GM12878 (cell line): ENCODE results near the gene OR6C70. TPM values are rescaled to one million over a fixed set of nuclear protein-coding genes. Genes with fewer than 3 reads are reported as not detected.

Experiments used
- RCOR1 ChIP-seq: conservative IDR thresholded peaks from 2 replicates; pipeline ENCODE4 v1.6.1; 2012; ENCODE audit warnings: low read depth, low read length, improper control_type of control experiment
- ZNF217 ChIP-seq: fragments of 450-650 bp; IDR thresholded peaks from 2 replicates; pipeline ENCODE4 v1.6.1; 2017; ENCODE audit warnings: antibody characterized with exemption, mild to moderate bottlenecking
- polyA plus RNA-seq, 11 experiments: library from polyadenylated mRNA; depleted of rRNA in 4 of 11; unstranded in 6 of 11; stranded (reverse) in 5 of 11; fragments of >200 nt; fragmentation: Nextera tagmentation in 4 of 11; fragmentation: Illumina TruSeq in 1 of 11; extraction: Ambion mirVana in 4 of 11; extraction: Trizol in 1 of 11; gene quantifications; 1 replicate in 1 of 11; 2 replicates in 10 of 11; pipeline versions ENCODE4 v1.2.1 to v1.2.3, GENCODE V29; 2011 to 2016; ENCODE audit warnings: inconsistent platforms in 2 of 11, missing spikeins in 2 of 11, low read depth in 1 of 11
- total RNA-seq, 4 experiments: library from RNA; depleted of rRNA in 3 of 4; stranded (reverse); fragments of >200 nt in 3 of 4; fragmentation: Illumina TruSeq in 1 of 4; extraction: Trizol in 1 of 4; gene quantifications; 2 replicates each; pipeline versions ENCODE4 v1.2.1 to v1.2.3, GENCODE V29; 2013 to 2021

Gene OR6C70
- total and polyA plus RNA-seq, 10 of the 15 experiments (the other 5 are each of a cell fraction or from before 2014, with no cell fraction given) = not detected

- TF ChIP-seq ZNF217 = no peak
- TF ChIP-seq RCOR1 = no peak
Observed at GRCh38 chr12:55420307-55420962, 49.5 kb downstream of the OR6C70 start (continued).

Other genes starting within 250 kb of the OR6C70 start
Only the 7 nearest of the 15 such genes appear.
- gene OR6C75, start 107.2 kb downstream of the OR6C70 start, total RNA-seq (2014; rRNA removed) = not detected in 2 replicates
- gene OR6C75, start 107.2 kb downstream of the OR6C70 start, total RNA-seq (2014; rRNA removed; fragmentation: Illumina TruSeq; extraction: Trizol) = not detected in 2 replicates
- not detected in 2 replicates for gene OR6C75, start 107.2 kb downstream of the OR6C70 start, total RNA-seq (2021)
- not detected in 2 replicates for gene OR6C75, start 107.2 kb downstream of the OR6C70 start, polyA plus RNA-seq (2011; rRNA removed)
- gene OR6C75, start 107.2 kb downstream of the OR6C70 start, polyA plus RNA-seq (2014; fragmentation: Illumina TruSeq; extraction: Trizol) = not detected in 2 replicates
- gene OR6C75, start 107.2 kb downstream of the OR6C70 start, polyA plus RNA-seq (2014; fragmentation: Nextera tagmentation; extraction: Ambion mirVana) = not detected
- not detected in 2 replicates for gene OR6C75, start 107.2 kb downstream of the OR6C70 start, polyA plus RNA-seq (2014; rRNA removed)
- not detected for gene OR6C75, start 107.2 kb downstream of the OR6C70 start, polyA plus RNA-seq (2016; fragmentation: Nextera tagmentation; extraction: Ambion mirVana)
- not detected in 2 replicates for gene OR6C65, start 69.6 kb downstream of the OR6C70 start, total RNA-seq (2014; rRNA removed)
- gene OR6C65, start 69.6 kb downstream of the OR6C70 start, total RNA-seq (2014; rRNA removed; fragmentation: Illumina TruSeq; extraction: Trizol) = not detected in 2 replicates
- gene OR6C65, start 69.6 kb downstream of the OR6C70 start, total RNA-seq (2021) = not detected in 2 replicates
- not detected in 2 replicates for gene OR6C65, start 69.6 kb downstream of the OR6C70 start, polyA plus RNA-seq (2011; rRNA removed)
- gene OR6C65, start 69.6 kb downstream of the OR6C70 start, polyA plus RNA-seq (2014; fragmentation: Illumina TruSeq; extraction: Trizol) = not detected in 2 replicates
- gene OR6C65, start 69.6 kb downstream of the OR6C70 start, polyA plus RNA-seq (2014; fragmentation: Nextera tagmentation; extraction: Ambion mirVana) = not detected
- not detected in 2 replicates for gene OR6C65, start 69.6 kb downstream of the OR6C70 start, polyA plus RNA-seq (2014; rRNA removed)
- not detected for gene OR6C65, start 69.6 kb downstream of the OR6C70 start, polyA plus RNA-seq (2016; fragmentation: Nextera tagmentation; extraction: Ambion mirVana)
- not detected in 2 replicates for gene OR6C76, start 43.9 kb downstream of the OR6C70 start, total RNA-seq (2014; rRNA removed)
- not detected in 2 replicates for gene OR6C76, start 43.9 kb downstream of the OR6C70 start, total RNA-seq (2014; rRNA removed; fragmentation: Illumina TruSeq; extraction: Trizol)
- not detected in 2 replicates for gene OR6C76, start 43.9 kb downstream of the OR6C70 start, total RNA-seq (2021)
- gene OR6C76, start 43.9 kb downstream of the OR6C70 start, polyA plus RNA-seq (2011; rRNA removed) = not detected in 2 replicates
- not detected in 2 replicates for gene OR6C76, start 43.9 kb downstream of the OR6C70 start, polyA plus RNA-seq (2014; fragmentation: Illumina TruSeq; extraction: Trizol)
- gene OR6C76, start 43.9 kb downstream of the OR6C70 start, polyA plus RNA-seq (2014; fragmentation: Nextera tagmentation; extraction: Ambion mirVana) = not detected
- gene OR6C76, start 43.9 kb downstream of the OR6C70 start, polyA plus RNA-seq (2014; rRNA removed) = not detected in 2 replicates
- not detected for gene OR6C76, start 43.9 kb downstream of the OR6C70 start, polyA plus RNA-seq (2016; fragmentation: Nextera tagmentation; extraction: Ambion mirVana)
- not detected in 2 replicates for gene OR6C2, start 26.1 kb downstream of the OR6C70 start, total RNA-seq (2014; rRNA removed)
- gene OR6C2, start 26.1 kb downstream of the OR6C70 start, total RNA-seq (2014; rRNA removed; fragmentation: Illumina TruSeq; extraction: Trizol) = not detected in 2 replicates
- gene OR6C2, start 26.1 kb downstream of the OR6C70 start, total RNA-seq (2021) = not detected in 2 replicates
- not detected in 2 replicates for gene OR6C2, start 26.1 kb downstream of the OR6C70 start, polyA plus RNA-seq (2011; rRNA removed)
- not detected in 2 replicates for gene OR6C2, start 26.1 kb downstream of the OR6C70 start, polyA plus RNA-seq (2014; fragmentation: Illumina TruSeq; extraction: Trizol)
- not detected for gene OR6C2, start 26.1 kb downstream of the OR6C70 start, polyA plus RNA-seq (2014; fragmentation: Nextera tagmentation; extraction: Ambion mirVana)
- not detected in 2 replicates for gene OR6C2, start 26.1 kb downstream of the OR6C70 start, polyA plus RNA-seq (2014; rRNA removed)
- not detected for gene OR6C2, start 26.1 kb downstream of the OR6C70 start, polyA plus RNA-seq (2016; fragmentation: Nextera tagmentation; extraction: Ambion mirVana)
- gene OR6C68, start 22.2 kb upstream of the OR6C70 start, total RNA-seq (2014; rRNA removed) = not detected in 2 replicates
- gene OR6C68, start 22.2 kb upstream of the OR6C70 start, total RNA-seq (2014; rRNA removed; fragmentation: Illumina TruSeq; extraction: Trizol) = not detected in 2 replicates
- gene OR6C68, start 22.2 kb upstream of the OR6C70 start, total RNA-seq (2021) = not detected in 2 replicates
- not detected in 2 replicates for gene OR6C68, start 22.2 kb upstream of the OR6C70 start, polyA plus RNA-seq (2011; rRNA removed)
- not detected in 2 replicates for gene OR6C68, start 22.2 kb upstream of the OR6C70 start, polyA plus RNA-seq (2014; fragmentation: Illumina TruSeq; extraction: Trizol)
- gene OR6C68, start 22.2 kb upstream of the OR6C70 start, polyA plus RNA-seq (2014; fragmentation: Nextera tagmentation; extraction: Ambion mirVana) = under 1 TPM in 1 of 2 experiments, not detected in 1; 0.10 TPM
- gene OR6C68, start 22.2 kb upstream of the OR6C70 start, polyA plus RNA-seq (2014; rRNA removed) = not detected in 2 replicates
- not detected for gene OR6C68, start 22.2 kb upstream of the OR6C70 start, polyA plus RNA-seq (2016; fragmentation: Nextera tagmentation; extraction: Ambion mirVana)
- gene OR6C4, start 79.5 kb upstream of the OR6C70 start, total RNA-seq (2014; rRNA removed) = not detected in 2 replicates
- gene OR6C4, start 79.5 kb upstream of the OR6C70 start, total RNA-seq (2014; rRNA removed; fragmentation: Illumina TruSeq; extraction: Trizol) = not detected in 2 replicates
- not detected in 2 replicates for gene OR6C4, start 79.5 kb upstream of the OR6C70 start, total RNA-seq (2021)
- not detected in 2 replicates for gene OR6C4, start 79.5 kb upstream of the OR6C70 start, polyA plus RNA-seq (2011; rRNA removed)
- not detected in 2 replicates for gene OR6C4, start 79.5 kb upstream of the OR6C70 start, polyA plus RNA-seq (2014; fragmentation: Illumina TruSeq; extraction: Trizol)
- not detected for gene OR6C4, start 79.5 kb upstream of the OR6C70 start, polyA plus RNA-seq (2014; fragmentation: Nextera tagmentation; extraction: Ambion mirVana)
- gene OR6C4, start 79.5 kb upstream of the OR6C70 start, polyA plus RNA-seq (2014; rRNA removed) = not detected in 2 replicates
- not detected for gene OR6C4, start 79.5 kb upstream of the OR6C70 start, polyA plus RNA-seq (2016; fragmentation: Nextera tagmentation; extraction: Ambion mirVana)
- not detected in 2 replicates for gene OR2AP1, start 102.3 kb upstream of the OR6C70 start, total RNA-seq (2014; rRNA removed)
- not detected in 2 replicates for gene OR2AP1, start 102.3 kb upstream of the OR6C70 start, total RNA-seq (2014; rRNA removed; fragmentation: Illumina TruSeq; extraction: Trizol)
- gene OR2AP1, start 102.3 kb upstream of the OR6C70 start, total RNA-seq (2021) = not detected in 2 replicates
- gene OR2AP1, start 102.3 kb upstream of the OR6C70 start, polyA plus RNA-seq (2011; rRNA removed) = not detected in 2 replicates
- gene OR2AP1, start 102.3 kb upstream of the OR6C70 start, polyA plus RNA-seq (2014; fragmentation: Illumina TruSeq; extraction: Trizol) = not detected in 2 replicates
- not detected for gene OR2AP1, start 102.3 kb upstream of the OR6C70 start, polyA plus RNA-seq (2014; fragmentation: Nextera tagmentation; extraction: Ambion mirVana)
- gene OR2AP1, start 102.3 kb upstream of the OR6C70 start, polyA plus RNA-seq (2014; rRNA removed) = not detected in 2 replicates
- gene OR2AP1, start 102.3 kb upstream of the OR6C70 start, polyA plus RNA-seq (2016; fragmentation: Nextera tagmentation; extraction: Ambion mirVana) = not detected